Smooth muscle cell (in vitro differentiated cells): ENCODE results near the gene GNAT2. TPM values are rescaled to one million over a fixed set of nuclear protein-coding genes. Genes with fewer than 3 reads are reported as not detected.

Experiments used
- DNase-seq: peaks from one replicate; lab custom pipeline; 2025; ENCODE audit not compliant: unreplicated experiment; lab: John Stamatoyannopoulos, UW
- H2AFZ ChIP-seq: fragments of 200-600 bp; sonication (generic); 2 replicates; pipeline ENCODE4 v1.6.0; 2016; ENCODE audit warnings: antibody characterized with exemption, low read depth, mild to moderate bottlenecking
- H3F3A ChIP-seq: fragments of 200-600 bp; sonication (generic); 2 replicates; pipeline ENCODE4 v1.6.0; 2017; ENCODE audit warnings: antibody characterized with exemption, low read depth
- H3K27ac ChIP-seq: fragments of 200-600 bp; sonication (generic); 2 replicates; pipeline ENCODE4 v1.5.1; 2016; ENCODE audit warnings: low read depth, mild to moderate bottlenecking
- H3K27me3 ChIP-seq: fragments of 200-600 bp; sonication (generic); 2 replicates; pipeline ENCODE4 v1.6.1; 2016; ENCODE audit warnings: low read depth, mild to moderate bottlenecking
- H3K36me3 ChIP-seq: fragments of 200-600 bp; sonication (generic); 2 replicates; pipeline ENCODE4 v1.5.1; 2016; ENCODE audit warnings: low read depth
- H3K4me1 ChIP-seq: fragments of 200-600 bp; sonication (generic); 2 replicates; pipeline ENCODE4 v1.5.1; 2016; ENCODE audit warnings: low read depth
- H3K4me2 ChIP-seq: fragments of 200-600 bp; sonication (generic); 2 replicates; pipeline ENCODE4 v1.6.0; 2016; ENCODE audit warnings: mild to moderate bottlenecking
- H3K4me3 ChIP-seq: fragments of 200-600 bp; sonication (generic); 2 replicates; pipeline ENCODE4 v1.5.1; 2016; ENCODE audit warnings: mild to moderate bottlenecking
- H3K79me2 ChIP-seq: fragments of 200-600 bp; sonication (generic); 2 replicates; pipeline ENCODE4 v1.6.0; 2016; ENCODE audit warnings: low read depth, mild to moderate bottlenecking
- H3K9ac ChIP-seq: fragments of 200-600 bp; sonication (generic); 2 replicates; pipeline ENCODE4 v1.6.0; 2016; ENCODE audit warnings: low read depth
- H3K9me3 ChIP-seq: fragments of 200-600 bp; sonication (generic); replicated peaks from 2 replicates; pipeline ENCODE4 v1.5.1; 2016; ENCODE audit warnings: low read depth
- H4K20me1 ChIP-seq: fragments of 200-600 bp; sonication (generic); 2 replicates; pipeline ENCODE4 v1.6.0; 2016; ENCODE audit warnings: low read depth
- CTCF ChIP-seq: fragments of 200-600 bp; sonication (generic); IDR thresholded peaks from 2 replicates; pipeline ENCODE4 v1.5.1; 2017; ENCODE audit warnings: borderline replicate concordance, mild to moderate bottlenecking, antibody characterized with exemption; ENCODE audit not compliant: insufficient read depth, poor library complexity, severe bottlenecking
- WGBS: methylation state at CpG from one replicate; pipeline ENCODE4 v1.1.7; 2016; ENCODE audit warnings: low lambda C conversion rate; 5-methylcytosine and 5-hydroxymethylcytosine counted together
- polyA plus RNA-seq: library from polyadenylated mRNA; unstranded; fragments of >200 nt; fragmentation: Nextera tagmentation; extraction: Ambion mirVana; gene quantifications from 2 replicates; pipeline ENCODE4 v1.2.1, GENCODE V29; 2016
- total RNA-seq: library from RNA; depleted of rRNA; stranded (reverse); fragments of >200 nt; gene quantifications from 2 replicates; pipeline ENCODE4 v1.2.3, GENCODE V29; 2014

Gene GNAT2
- total and polyA plus RNA-seq, 2 experiments from 2014 or later: not detected

GRCh38 chr1:109634292-109634691 is 14.9 kb upstream of the GNAT2 start:
- no peak overlapping the region for H3K4me2 ChIP-seq
- H3K4me1 ChIP-seq: peaks cover 4% of the 10 kb centered on the region
- no peaks in the 10 kb centered on the region for H3K79me2 ChIP-seq
- H4K20me1 ChIP-seq: no peaks in the 10 kb centered on the region
- no peaks in the 10 kb centered on the region for H3K9me3 ChIP-seq
- H3K36me3 ChIP-seq: no peaks in the 10 kb centered on the region
- no peak overlapping the region for H3K9ac ChIP-seq
- no peak for DNase-seq
- no peak for TF ChIP-seq CTCF
- no peaks in the 10 kb centered on the region for H3F3A ChIP-seq
- H3K27me3 ChIP-seq: no peaks in the 10 kb centered on the region
- H2AFZ ChIP-seq: no peak overlapping the region
- no peak overlapping the region for H3K27ac ChIP-seq
- 92% methylated on average over 6 of the region's 6 CpGs for WGBS
- H3K4me3 ChIP-seq: no peak overlapping the region

GRCh38 chr1:109632671-109633346 is 13.4 kb upstream of the GNAT2 start:
- Histone ChIP-seq H3K36me3 (no peaks in the 10 kb centered on the region), H4K20me1 (no peaks in the 10 kb centered on the region), H3K9me3 (no peaks in the 10 kb centered on the region), H3K27me3 (no peaks in the 10 kb centered on the region), H3K79me2 (no peaks in the 10 kb centered on the region), H3K9ac (no peak overlapping the region), H3F3A (no peaks in the 10 kb centered on the region), H3K27ac (no peak overlapping the region), H3K4me3 (no peak overlapping the region), H3K4me1 (peaks cover 4% of the 10 kb centered on the region), H3K4me2 (no peak overlapping the region), H2AFZ (no peak overlapping the region)
- DNase-seq: no peak
- no peak for TF ChIP-seq CTCF
- WGBS: 88% methylated on average over 5 of the region's 5 CpGs

DNA sequence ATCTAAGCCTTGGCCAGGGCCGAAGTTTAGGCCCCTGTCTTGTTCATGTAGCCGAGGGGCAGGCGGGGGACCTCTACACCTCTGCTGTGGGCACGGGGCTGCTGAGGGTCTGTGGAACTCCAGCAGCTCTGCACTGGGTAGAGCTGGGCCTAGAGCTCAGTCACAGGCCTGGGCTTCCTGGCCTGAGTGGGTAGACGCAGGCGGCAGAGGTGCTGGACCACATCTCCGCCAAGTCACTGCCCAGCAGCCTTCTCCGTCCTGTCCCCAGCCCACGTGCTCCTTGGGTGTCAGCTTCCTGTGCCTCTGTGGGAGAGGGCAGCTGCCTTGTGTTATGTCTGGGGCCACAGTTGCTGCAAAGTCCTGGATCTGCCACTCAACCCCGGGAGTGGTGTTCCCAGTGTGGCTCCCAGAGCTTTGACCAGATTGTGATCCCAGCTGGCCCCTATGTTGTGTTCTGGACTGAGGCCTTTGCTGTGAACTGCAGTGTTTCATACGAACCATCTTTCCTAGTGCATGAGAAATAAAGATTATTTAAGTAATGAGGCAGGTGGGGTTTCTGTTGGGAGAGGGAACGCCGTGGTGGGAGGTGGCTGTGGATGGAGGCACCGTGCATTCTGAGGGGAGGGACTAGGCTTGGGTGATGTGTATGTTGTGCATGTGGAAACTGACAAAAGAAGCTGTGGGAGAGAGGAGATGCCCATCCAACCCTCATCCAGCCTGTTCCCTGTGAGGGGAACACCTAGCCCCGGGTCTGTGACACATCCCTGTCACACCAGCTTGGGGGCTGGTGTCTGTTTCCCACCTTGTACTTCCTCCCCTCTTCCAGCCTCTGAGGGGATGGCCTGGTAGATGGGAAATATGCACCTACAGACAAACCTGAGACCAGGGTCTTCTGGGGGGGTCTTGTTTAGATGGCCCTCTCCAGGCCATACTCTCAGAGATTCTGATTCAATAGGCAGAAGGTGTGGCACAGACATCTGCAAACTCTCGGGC is 12.4 kb upstream of the GNAT2 start:
- no peak overlapping the region for H3K27ac ChIP-seq
- no peaks in the 10 kb centered on the region for H3K79me2 ChIP-seq
- H2AFZ ChIP-seq: no peak overlapping the region
- peaks cover 4% of the 10 kb centered on the region for H3K4me1 ChIP-seq
- H3K36me3 ChIP-seq: no peaks in the 10 kb centered on the region
- WGBS: 92% methylated on average over 16 of the region's 16 CpGs
- H4K20me1 ChIP-seq: peaks cover 2% of the 10 kb centered on the region
- no peak for TF ChIP-seq CTCF
- H3K9me3 ChIP-seq: no peaks in the 10 kb centered on the region
- no peak for DNase-seq
- no peak overlapping the region for H3K4me2 ChIP-seq
- no peaks in the 10 kb centered on the region for H3F3A ChIP-seq
- H3K27me3 ChIP-seq: no peaks in the 10 kb centered on the region
- no peak overlapping the region for H3K9ac ChIP-seq
- H3K4me3 ChIP-seq: no peak overlapping the region
